ENCODE measurements around the gene PNMA8B. TPM values are rescaled to one million over a fixed set of nuclear protein-coding genes. Genes with fewer than 3 reads are reported as not detected.
A peak's percentile ranks its signal among the peaks of the same experiment; 100 is the strongest.

The PNMA8B gene
- total RNA-seq, 1 donor from 2014 or later, result 15.8 TPM

DNA sequence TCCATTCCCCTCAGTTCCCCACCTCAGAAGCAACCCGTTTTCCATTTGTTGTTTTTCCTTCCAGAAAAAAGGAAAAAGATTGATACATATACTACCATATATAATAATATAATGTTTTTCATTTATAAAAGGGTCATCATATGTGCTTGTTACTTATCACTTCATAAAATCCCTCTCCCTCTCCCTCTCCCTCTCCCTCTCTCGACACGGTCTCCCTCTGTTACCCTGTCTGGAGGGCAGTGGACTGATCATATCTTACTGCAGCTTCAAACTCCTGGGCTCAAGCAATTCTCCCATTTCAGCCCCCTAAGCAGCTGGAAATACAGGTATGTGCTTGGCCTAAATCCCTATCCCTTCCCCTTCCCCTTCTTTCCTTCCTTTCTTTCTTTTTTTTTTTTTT, 41.4 kb downstream of the PNMA8B start:
- Histone ChIP-seq H3K4me3 (no peak overlapping the region), H3K27me3 (no peaks in the 10 kb centered on the region), H3K36me3 (no peaks in the 10 kb centered on the region), H3K9me3 (peaks cover 0 to 3% of the 10 kb centered on the region in 2 donors), H3K27ac (peak overlapping the region; percentile 11 to 23), H3K4me1 (peaks cover 2 to 7% of the 10 kb centered on the region in 2 donors)
- no peak for DNase-seq (ENCODE audit: low spot score in 2 of 2)
- intact Hi-C loops (cut with DNase I), result no loop called here
- TF ChIP-seq CTCF (IDR thresholded peaks at IDR 0.05), result no peak

DNA sequence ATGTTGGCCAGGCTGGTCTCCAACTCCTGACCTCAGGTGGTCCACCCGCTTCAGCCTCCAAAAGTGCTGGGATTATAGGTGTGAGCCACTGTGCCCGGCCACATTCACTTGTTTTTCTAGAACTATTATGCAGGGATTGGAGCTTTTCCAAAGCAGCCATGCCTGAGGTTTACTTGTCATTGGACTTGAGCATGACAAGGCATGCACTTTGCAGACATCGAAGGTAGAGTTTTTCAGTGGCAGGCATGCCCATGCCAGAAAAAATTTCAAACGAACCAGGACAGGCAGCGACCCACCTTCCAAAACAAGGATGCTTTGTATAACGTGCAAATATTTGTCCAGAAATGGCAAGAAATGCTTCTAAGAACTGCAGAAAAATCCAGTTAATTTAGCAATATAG, 42.0 kb downstream of the PNMA8B start:
- intact Hi-C loops (cut with DNase I), result no loop called here
- H3K27ac ChIP-seq, result peak overlapping the region; percentile 11 to 23
- TF ChIP-seq CTCF (IDR thresholded peaks at IDR 0.05), result no peak
- no peak overlapping the region for H3K4me3 ChIP-seq
- H3K27me3 ChIP-seq, result no peaks in the 10 kb centered on the region
- H3K9me3 ChIP-seq, result peaks cover 0 to 3% of the 10 kb centered on the region in 2 donors
- H3K36me3 ChIP-seq, result no peaks in the 10 kb centered on the region
- no peak for DNase-seq (ENCODE audit: low spot score in 2 of 2)
- H3K4me1 ChIP-seq, result peaks cover 2 to 7% of the 10 kb centered on the region in 2 donors

DNA sequence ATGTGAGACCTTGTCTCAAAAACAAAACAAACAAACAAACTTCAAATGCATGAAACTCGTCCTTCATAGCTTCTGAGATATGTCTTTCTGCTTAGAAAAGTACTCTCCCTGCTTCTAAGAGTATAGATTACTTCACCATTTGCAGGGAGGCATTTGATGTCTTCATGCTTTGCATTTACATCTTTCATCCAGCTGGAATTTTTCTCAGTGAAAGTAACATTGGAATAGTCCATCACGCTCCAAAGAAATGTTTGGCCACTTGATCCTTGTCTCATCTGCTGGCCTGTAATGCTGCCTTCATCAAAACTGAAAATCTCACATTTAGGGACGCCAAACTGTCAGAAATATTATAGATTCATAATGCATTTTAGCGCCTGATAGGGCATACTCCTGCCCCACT, 43.5 kb downstream of the PNMA8B start:
- Histone ChIP-seq H3K36me3 (no peaks in the 10 kb centered on the region), H3K4me3 (no peak overlapping the region), H3K4me1 (peaks cover 2 to 14% of the 10 kb centered on the region in 2 donors), H3K27ac (peak overlapping the region; percentile 79 to 85), H3K27me3 (no peaks in the 10 kb centered on the region), H3K9me3 (peaks cover 0 to 3% of the 10 kb centered on the region in 2 donors)
- intact Hi-C loops (cut with DNase I), result no loop called here
- TF ChIP-seq CTCF (IDR thresholded peaks at IDR 0.05), result no peak
- DNase-seq (ENCODE audit: low spot score in 2 of 2), result no peak

- no peak for DNase-seq (ENCODE audit: low spot score in 2 of 2)
- intact Hi-C loops (cut with DNase I), result no loop called here
- peaks cover 2 to 14% of the 10 kb centered on the region in 2 donors for H3K4me1 ChIP-seq
- H3K36me3 ChIP-seq, result no peaks in the 10 kb centered on the region
- peaks cover 0 to 3% of the 10 kb centered on the region in 2 donors for H3K9me3 ChIP-seq
- TF ChIP-seq CTCF (IDR thresholded peaks at IDR 0.05), result no peak
- peak overlapping the region in 1 of 2 donors; percentile 24 for H3K4me3 ChIP-seq
- peak overlapping the region; percentile 79 to 85 for H3K27ac ChIP-seq
- no peaks in the 10 kb centered on the region for H3K27me3 ChIP-seq
Measured at GRCh38 chr19:46451352-46451751, 44.3 kb downstream of the PNMA8B start.

- Histone ChIP-seq H3K27me3 (no peaks in the 10 kb centered on the region), H3K9me3 (peaks cover 0 to 3% of the 10 kb centered on the region in 2 donors), H3K27ac (peak overlapping the region; percentile 79 to 85), H3K4me1 (peaks cover 2 to 14% of the 10 kb centered on the region in 2 donors), H3K4me3 (peak overlapping the region in 1 of 2 donors; percentile 24), H3K36me3 (no peaks in the 10 kb centered on the region)
- TF ChIP-seq CTCF (IDR thresholded peaks at IDR 0.05), result no peak
- intact Hi-C loops (cut with DNase I), result no loop called here
- DNase-seq (ENCODE audit: low spot score in 2 of 2), result no peak
Measured at GRCh38 chr19:46450737-46451136, 44.9 kb downstream of the PNMA8B start.

GRCh38 chr19:46449228-46449627, 46.4 kb downstream of the PNMA8B start:
- Histone ChIP-seq H3K4me1 (peaks cover 2 to 14% of the 10 kb centered on the region in 2 donors), H3K9me3 (peaks cover 0 to 3% of the 10 kb centered on the region in 2 donors), H3K4me3 (no peak overlapping the region), H3K36me3 (no peaks in the 10 kb centered on the region), H3K27me3 (no peaks in the 10 kb centered on the region), H3K27ac (peak overlapping the region; percentile 79 to 85)
- no peak for TF ChIP-seq CTCF (IDR thresholded peaks at IDR 0.05)
- intact Hi-C loops (cut with DNase I), result loop anchor here (2.0 kb wide), 1 partner anchor 24 kb away; no protein-coding TSS in a partner anchor
- DNase-seq (ENCODE audit: low spot score in 2 of 2), result no peak
